Measurements from ENCODE around the gene TIMM22.
"Not testable (repeated sequence)": the region's sequence is repeated elsewhere in the genome, so short reads cannot be mapped to it uniquely, and the experiment has no call there.

Gene TIMM22

DNA sequence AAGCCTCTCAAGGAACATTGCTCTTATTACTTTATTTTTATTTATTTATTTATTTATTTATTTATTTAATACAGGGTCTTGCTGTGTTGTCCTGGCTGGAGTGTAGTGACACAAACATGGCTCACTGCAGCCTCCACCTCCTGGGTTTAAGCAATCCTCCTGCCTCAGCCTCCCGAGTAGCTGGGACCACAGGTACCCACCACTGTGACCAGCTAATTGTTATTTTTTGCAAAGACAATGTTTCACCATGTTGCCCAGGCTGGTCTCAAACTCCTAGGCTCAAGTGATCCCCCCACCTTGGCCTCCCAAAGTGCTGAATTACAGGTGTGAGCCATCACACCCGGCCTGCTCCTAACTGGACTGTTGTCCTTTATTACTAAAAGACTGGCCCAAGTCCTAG lies 22.2 kb upstream of the TIMM22 start:
- not testable (repeated sequence) for DNase-seq

DNA sequence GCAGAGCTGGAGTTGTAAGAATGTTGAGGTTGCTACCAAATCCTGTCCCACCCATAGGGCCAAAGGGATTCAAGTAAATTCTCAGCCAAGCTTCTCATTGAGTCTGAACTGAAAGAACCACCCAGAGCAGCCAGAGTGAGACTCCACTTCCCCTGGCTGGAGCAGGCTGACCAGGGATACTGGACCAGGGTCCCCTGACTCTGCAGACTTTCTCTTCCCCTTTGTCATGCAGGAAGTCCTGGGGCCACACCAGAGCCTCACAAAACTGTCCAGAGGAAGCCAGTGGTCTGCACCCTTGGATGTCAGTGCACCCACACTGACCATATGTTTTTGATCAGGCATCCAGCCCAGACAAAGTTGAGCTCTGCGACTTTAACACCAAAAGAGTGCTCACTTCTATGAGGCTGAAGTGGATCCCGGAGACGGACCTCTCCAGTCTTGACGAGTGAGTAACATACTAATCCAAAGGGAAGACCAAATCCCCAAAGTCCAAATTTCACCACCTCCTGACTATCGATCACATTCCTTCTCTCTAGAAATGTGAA lies 21.5 kb upstream of the TIMM22 start:
- DNase-seq: no peak

DNA sequence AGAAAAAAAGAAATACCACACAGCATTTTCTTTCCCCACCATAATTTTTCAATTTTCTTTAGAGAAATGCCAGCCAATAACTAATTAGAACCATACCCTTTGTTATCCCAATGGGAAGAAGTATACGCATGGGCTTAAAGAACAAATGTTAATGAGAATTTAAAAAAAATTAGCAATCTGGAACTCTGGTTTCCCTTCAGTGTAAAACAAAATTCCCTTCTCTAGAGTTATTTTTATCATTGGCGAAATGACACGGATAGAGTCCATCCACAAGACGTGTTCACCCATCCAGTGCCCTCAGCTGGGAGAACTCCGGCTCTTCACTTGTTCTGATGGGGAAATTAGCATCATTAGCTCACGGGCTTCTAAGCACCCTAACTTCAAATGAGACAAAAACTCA lies 20.6 kb upstream of the TIMM22 start:
- DNase-seq: no peak

DNA sequence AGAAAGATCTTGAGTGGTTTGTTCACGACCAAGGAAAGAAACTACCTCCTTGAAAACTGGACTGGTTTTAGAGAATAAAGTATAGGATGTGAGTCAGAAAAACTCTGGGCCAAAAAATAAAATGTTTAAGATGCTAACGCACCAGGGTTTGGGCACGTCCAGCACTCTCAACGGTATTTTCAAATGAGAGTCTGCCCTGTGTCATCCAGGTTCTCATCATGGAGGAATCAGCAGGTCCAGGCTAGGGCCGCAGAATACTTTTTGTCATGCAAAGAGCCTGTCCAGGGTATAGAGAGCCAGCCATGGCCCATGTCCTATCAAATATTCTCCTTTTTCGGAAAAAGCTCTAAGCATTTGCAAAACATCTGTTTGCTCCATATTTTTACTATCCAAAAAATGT lies 19.8 kb upstream of the TIMM22 start:
- DNase-seq: no peak

DNA sequence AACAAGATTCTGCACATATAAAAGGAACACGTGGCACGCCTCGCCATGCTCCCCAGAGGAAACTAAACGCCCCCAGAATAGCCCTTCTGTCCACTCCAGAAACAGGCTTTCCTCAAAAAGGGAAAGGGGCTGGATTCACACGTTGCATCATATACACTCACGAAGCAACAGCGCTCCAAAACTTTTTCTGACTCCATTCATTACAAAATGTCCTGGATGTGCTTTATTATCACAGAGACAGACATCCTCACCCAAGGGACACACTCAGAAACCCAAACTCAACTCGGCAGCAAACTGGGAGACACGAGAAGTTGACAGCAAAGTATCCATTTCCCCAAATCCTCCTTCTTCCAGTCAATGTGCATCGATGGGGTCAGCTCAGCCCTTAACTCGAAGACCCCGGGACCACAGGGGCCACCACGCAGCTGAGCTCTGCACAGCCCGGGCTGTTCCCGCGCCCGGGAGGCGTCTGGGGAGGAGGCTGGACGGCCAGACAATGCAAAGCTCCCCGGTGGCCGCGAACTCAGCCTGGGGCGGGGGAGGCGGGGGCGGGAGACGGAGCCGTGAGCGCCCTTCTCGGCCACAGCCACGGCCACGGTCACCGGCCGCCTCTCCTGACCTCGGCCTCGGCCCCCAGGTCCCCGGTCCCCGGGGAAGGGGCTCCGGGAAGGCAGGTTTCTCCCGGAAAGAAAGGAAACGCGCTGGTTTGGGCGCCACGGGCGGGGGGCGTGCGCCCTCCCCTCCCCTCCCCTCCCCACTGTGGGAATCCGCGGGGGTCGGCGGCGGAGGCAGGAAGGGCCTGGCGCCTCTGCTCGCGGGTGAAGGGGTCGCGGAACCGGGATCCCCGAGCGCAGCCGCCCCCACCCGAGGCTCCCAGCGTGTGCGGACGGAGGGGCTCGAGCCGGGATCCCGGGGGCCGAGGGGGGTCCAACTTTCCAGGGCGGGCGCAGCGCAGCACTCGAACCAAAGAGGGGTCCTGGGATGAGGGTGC lies 18.5 kb upstream of the TIMM22 start:
- no peak for DNase-seq

DNA sequence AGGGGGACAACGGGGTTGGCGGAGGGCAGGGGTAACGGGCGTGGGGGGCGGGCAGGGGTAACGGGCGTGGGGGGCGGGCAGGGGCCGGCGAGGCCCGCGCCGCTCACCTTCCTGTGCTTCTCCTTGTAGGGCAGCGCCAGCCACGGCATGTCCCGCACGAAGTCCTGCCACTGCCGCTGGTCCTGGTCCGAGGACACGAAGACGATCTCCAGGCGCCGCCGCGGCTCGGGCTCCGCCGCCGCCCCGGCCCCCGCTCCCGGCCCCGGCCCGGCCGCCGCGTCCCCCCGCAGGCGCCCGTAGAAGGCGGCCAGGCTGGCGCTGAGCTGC lies 17.8 kb upstream of the TIMM22 start:
- DNase-seq: no peak

DNA sequence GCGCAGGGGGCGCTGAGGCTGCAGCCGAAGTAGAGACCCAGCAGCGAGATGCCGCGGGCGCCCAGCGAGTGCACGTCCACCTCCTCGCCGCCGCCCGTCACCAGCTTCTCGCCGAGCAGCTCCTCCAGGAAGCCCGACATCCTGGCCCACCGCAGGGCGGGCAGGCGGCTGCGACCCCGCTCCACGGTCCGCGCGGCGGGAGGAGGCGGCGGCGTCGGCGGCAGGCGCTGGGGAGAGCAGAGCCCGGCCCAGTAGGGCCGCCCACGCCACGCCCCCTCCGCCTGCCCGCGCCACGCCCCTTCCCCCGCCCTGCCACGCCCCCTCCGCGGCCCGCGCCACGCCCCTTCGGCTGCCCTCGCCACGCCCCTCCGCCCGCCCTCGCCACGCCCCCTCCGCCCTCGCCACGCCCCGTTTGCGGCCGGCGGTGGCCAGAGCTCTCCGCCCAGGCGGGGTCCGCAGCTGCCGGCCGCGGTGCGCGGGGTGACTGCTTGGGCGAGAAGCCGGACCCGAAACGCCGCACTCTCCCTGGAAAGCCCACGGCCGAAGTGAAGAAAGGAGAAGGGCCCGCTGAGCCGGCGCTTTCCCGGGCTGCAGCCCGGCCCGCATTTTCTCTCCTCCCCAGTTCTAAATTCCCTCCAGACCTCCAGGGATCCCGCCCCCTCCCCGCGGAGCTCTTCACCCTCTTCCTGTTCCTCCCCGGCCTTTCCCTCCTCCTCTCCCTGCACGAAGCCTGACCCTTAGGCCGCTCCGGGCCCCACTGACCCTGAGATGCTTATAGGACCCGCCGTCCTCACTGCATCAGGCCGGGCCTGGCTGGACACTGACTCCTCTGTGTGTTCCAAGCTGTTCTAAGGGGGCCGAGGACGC lies 17.2 kb upstream of the TIMM22 start, which contains the start of gene NXN:
Gene NXN (minus strand): TSS at position 238 of the 867 bp plus-strand sequence.
- peak; percentile 91 for DNase-seq

DNA sequence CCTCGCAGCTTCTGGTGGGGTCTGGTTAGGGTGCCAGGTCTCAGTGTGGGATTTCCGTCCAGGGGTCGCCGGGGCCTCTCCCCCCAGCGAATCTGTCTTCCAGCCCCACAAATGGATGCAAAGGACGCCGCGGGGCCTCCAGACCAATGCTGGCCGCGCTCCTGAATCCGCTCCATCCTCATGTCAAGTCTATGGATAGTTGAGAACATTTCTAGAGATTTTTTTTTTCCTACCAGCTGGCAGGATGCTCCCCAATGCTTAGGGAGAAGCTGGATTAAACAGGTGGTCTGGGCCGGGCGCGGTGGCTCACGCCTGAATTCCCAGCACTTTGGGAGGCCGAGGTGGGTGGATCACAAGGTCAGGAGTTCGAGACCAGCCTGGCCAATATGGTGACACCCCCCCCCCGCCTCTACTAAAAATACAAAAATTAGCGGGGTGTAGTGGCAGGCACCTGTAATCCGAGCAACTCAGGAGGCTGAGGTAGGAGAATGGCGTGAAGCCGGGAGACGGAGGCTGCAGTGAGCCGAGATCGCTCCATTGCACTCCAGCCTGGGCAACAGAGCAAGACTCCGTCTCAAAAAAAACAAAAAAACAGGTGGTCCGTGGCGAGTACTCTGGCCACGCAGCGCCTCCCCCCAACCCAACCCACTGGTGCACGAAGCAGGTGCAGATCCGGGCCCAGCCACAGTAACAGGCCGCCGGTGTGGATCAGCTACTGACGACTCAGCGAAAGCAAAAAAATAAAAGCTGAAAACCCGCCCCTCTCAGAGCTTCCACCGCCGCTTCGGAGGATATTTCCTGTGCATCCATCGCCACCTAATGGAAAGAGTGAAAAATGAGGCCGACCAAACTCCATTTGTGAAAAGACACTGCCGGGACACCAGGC lies 16.3 kb upstream of the TIMM22 start:
- DNase-seq: peak; percentile 71

DNA sequence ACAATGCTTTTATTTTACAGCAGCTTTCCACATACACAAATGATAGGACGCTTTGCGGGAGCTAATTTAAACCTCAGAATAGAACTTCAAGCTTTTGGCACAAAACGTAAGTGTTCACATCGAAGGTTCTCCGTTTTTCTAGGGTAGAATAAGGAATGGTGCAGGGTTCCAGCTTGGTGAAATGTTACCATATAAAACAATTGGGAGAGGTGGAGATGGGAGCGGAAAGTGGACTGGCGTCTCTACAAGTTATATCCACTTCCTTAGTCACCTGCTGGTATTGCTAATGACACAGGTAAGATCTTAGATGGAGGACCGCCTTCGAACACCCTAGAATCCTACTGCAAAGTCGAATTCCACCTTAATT lies 15.7 kb upstream of the TIMM22 start:
- DNase-seq: no peak

DNA sequence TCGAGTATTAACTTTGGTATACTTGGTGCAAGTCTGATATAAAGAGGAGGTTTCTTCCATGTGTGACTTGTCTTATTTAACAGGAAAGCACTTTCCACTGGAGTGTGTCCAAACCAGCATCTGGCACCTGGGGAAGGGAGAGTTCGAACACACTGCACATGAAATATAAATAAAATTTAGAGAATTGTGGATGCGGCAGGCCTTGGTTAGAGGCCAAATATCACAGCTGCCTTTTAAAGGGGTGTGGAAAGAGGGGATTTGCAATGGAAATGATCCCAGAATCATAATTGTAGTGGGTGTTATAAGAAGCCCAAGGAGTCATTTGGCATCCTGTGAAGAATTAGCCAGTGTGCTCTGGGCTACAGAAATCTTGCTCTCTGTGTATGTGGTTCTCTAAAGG lies 13.0 kb upstream of the TIMM22 start:
- DNase-seq: no peak

DNA sequence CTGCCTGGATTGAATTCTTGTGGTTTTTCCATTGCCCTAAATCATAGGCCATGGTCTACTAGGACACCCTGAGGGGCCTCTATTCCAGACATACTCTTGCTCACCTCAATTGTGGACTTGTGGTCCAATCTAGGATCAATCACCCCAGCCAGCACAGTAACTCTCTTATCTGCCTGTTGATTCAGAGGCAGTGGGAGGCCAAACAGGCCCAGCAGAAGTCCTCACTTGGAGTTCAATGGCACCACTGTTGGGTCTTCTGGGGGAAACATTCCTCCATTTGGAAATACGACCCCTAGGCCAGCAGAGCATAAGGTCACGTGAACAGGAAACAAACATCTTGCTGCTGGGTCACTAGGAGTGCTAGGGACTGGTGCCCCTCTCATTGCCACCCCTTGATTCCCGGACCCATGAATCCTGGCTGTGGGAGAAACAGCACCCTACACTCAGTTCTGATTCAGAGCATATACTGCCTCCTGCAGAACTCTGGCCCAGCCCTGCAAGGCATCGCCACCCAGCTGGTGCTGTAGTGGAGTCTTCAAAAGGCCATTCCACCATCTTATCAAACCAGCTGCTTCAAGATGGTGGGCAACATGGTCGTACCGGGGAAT lies 10.5 kb upstream of the TIMM22 start:
- DNase-seq: no peak

DNA sequence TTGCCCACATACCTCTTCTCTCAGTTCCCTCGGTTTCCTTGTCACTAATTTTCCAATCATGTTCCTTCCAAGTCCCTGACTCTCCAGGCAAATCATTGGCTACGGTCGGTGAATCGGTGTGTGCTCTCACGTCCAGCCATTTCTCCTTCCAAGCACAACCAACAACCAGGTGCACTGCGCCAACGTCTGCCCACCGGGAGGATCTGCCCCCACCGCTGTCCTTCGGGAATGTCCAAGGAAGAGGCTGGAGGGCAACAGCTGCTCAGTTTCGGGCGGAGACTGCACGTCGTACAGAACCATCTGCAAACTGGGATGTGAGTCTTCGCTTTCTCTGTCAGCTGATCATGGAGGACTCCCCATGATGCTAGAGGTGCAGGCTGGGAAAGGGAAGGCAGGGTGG lies 9.0 kb upstream of the TIMM22 start:
- no peak for DNase-seq

DNA sequence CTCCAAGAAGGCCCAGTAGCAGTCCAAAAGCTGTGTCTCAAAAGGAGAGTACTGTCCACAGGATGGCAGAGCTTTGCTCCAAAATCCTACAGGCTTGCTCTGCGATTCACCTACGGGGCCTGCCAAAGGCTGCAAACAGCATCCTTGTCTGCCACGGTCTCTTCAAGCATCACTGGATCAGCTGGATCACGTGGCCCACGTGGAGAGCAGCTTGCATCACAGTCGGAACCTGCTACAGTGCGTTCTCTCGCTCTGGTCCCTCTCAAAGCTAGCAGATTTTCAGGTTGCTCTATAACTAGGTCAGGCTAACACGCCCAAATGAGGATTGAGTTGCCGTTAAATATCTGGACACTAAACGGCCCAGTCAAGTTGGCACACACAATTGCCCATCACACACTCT lies 8.4 kb upstream of the TIMM22 start:
- no peak for DNase-seq

DNA sequence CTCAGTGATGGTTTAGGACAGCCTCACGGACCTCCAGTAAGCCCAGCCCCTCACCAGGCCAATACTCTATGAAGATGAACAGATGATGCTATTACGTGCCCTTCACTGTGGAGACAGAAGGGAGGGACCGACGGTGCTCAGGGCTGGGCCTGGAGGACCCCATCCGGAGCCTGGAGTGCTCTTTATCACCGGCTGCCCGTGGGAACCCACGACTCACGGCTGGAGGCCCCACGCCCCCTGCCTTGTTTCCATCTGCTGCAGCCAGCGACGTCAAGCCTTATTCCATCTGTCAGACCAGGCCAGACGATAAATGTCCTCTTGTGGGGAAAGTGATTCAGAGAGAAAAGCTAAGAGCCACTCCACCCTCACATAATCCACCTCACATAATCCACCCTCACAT lies 4.0 kb upstream of the TIMM22 start:
- no peak for DNase-seq

DNA sequence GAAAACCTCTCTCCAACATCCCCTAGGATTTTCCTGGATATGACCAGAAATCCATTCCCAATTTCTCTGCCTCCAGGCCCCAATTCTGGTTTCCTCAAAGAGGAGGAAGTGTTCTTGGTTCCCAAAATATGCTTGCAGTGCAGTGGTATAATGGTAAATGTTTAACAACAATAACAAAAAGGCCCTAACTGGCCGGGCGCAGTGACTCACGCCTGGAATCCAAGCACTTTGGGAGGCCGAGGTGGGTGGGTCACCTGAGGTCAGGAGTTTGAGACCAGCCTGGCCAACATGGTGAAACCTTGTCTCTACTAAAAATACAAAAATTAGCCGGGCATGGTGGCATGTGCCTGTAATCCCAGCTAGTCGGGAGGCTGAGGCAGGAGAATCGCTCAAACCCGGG lies 1.6 kb upstream of the TIMM22 start:
- not testable (repeated sequence) for DNase-seq

DNA sequence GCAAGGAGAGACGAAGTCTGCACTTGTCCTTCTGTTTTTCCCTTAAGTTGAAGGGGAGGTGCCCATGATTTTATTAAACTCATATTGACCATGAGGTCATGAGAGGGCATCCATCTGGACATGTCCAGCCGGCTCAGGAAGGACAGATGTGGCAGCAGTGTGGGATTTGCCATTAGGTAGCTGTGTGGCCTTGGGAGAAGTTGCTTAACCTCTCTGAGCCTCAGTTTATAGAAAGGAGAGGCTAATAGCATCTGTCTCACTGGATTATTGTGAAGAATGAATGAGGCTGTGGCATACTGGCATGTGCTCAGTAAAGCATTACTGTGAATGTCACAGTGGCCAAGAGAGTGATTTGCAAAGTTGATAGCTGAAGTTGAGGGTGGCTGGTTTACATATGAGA lies 1.2 kb downstream of the TIMM22 start:
- no peak for DNase-seq

DNA sequence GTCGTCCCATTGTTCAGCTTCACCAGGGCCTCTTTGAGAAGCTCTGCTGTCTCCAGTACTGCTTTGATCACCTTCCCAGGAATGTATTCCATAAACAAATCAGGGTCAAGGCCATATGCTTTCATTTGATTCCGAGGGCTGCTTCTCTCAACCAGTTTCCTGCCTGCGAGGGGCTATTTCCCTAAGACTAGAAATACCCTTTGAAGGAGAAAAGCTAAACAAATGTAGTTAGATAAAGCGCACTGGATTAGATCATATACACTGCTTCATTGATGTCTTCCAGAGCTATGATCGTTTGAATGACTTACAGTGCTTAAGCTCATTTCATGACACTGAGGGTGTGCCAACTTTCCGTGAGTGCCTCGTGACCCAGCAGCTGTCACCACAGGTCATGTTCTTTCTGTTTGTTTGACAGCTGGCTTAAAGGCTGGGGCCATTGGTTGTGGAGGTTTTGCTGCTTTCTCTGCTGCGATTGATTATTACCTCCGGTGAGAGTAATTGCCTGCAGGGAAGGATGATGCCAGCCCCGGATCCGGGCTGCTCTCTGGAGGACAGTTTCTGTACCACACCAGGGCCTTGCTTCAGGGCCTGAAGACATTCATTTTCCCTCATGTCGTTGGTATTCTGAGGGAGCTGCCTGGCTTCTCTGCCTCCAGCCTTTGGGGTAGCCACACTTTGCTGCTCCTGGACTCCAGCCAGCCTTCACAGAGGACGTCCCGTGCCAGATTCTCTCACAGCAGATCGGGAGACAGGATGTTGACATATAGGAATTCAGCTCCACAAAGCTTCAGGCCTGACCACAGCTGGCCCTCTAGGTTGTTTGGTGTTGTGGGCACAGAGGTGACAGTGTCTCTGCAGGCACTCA lies 3.9 kb downstream of the TIMM22 start:
- DNase-seq: no peak

DNA sequence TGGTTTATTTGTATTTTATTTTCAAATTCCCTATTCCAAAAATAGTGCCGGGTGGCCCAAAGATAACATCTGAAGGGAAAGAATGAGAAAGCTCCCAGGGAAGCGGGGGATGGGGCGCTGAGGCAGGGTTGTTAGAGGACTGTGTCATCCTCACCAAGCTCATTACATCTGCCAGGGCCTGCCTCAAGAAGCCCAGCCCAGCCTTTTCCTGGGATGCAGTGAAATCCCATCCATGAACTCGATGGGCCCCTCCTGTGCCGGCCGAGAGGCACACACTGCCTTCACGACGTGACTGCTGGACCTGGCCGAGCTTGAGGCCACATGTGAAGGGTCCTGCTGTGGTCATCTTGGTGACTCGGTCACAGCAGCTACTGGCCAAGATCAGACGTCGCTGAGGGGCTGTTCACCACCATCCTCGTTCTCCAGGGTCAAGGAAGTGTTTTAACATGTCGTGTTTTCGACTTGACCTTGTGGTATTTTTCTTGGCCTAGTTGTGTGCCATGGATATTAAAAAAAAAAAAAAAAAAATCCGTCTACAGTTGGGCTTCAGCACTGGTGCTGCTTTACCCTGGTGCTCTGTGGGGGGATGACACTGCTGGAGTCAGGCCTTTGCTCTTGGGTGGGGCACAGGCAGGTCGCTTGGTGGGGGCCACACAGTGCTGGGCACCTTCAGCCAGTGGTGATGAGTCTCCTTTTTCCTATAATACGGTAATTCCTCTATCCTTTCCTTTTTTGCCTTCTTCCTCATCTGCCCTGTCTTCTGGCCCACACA lies 4.9 kb downstream of the TIMM22 start:
- no peak for DNase-seq

DNA sequence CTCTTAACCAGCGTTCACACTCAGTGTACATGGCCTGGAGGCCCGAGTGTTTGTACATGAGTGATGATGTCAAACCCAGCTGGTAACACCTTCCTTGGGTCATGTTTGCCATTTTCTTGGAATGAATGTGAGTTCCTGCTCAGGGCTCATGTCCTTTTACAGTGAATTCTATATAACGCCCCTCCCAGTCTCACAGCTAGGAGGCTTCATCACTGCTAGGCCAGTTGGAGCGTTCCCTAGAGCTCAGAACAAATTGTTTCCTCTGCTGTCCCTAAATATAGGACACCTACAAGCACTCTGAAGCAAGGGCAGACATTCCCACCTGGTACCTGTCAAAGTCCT lies 5.5 kb downstream of the TIMM22 start:
- DNase-seq: no peak

DNA sequence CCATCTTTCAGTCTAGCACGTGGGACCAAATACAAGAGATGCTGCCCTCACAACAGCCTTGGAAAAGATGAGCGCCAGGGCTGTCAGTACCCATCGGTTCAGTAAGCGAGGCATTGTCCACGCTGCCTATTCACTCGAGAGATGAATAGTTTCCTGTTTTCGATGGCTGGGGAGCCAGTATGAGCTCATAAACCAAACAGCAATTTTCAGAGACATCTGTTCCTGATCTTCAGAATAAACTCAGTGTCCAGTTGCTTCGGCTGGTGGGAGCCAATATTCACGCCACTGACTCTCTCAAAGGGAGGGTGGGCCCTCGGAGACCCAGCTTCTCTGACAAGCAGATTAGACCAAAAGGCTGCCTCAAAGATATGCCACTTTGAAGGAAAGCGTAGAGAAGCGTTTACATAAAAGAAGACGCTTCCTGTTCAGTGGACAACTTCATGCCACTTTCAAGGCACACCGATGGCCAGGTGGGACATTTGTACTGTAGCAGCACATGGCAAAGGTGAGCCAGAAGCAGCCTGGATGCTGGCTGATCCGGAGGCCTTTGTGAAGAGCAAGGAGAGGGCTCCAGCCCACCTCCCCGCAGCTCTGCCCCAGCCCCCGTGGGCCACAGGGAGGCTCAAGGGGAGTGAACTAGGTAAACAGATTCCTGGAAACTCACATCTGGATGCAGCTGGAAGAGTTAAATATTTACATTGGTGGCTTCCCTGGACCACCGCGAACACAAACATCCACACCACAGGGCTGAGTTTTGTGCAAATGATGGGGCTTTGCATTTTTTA lies 6.0 kb downstream of the TIMM22 start:
- no peak for DNase-seq
